Suprapubic skin (tissue), 4 donors: ENCODE results near the gene TMSB10. TPM values are rescaled to one million over a fixed set of nuclear protein-coding genes. Genes with fewer than 3 reads are reported as not detected.
A peak's percentile ranks its signal among the peaks of the same experiment; 100 is the strongest.

Source experiments
- DNase-seq, 2 donors: peaks; one replicate each; pipeline ENCODE4 v3.0.0-alpha.2; 2019; ENCODE audit warnings: low spot score in 2 of 2
- H3K27ac ChIP-seq: fragments of 200-600 bp; sonication (generic); one replicate; pipeline ENCODE4 v1.5.1; 2019
- H3K27me3 ChIP-seq: fragments of 200-600 bp; sonication (generic); one replicate; pipeline ENCODE4 v1.5.1; 2019
- H3K36me3 ChIP-seq: fragments of 200-600 bp; sonication (generic); one replicate; pipeline ENCODE4 v1.5.1; 2019
- H3K4me1 ChIP-seq: fragments of 200-600 bp; sonication (generic); one replicate; pipeline ENCODE4 v1.5.1; 2019
- H3K4me3 ChIP-seq: fragments of 200-600 bp; sonication (generic); one replicate; pipeline ENCODE4 v1.5.1; 2019; ENCODE audit warnings: mild to moderate bottlenecking
- H3K9me3 ChIP-seq: fragments of 200-600 bp; sonication (generic); one replicate; pipeline ENCODE4 v1.5.1; 2019
- EP300 ChIP-seq: sonication (generic); formaldehyde crosslinking; IDR thresholded peaks from one replicate; pipeline ENCODE4 v1.6.1; 2017; ENCODE audit warnings: antibody characterized with exemption
- POLR2A ChIP-seq, 2 donors: fragments of 450-650 bp; IDR thresholded peaks; one replicate each; pipeline ENCODE4 v1.6.1; 2017; ENCODE audit warnings: antibody characterized with exemption in 2 of 2, mild to moderate bottlenecking in 2 of 2, moderate library complexity in 2 of 2
- POLR2AphosphoS5 ChIP-seq, 3 donors: sonication (generic); formaldehyde crosslinking; IDR thresholded peaks; one replicate each; pipeline ENCODE4 v1.6.1; 2017; ENCODE audit warnings: antibody characterized with exemption in 3 of 3
- WGBS: methylation state at CpG from one replicate; pipeline ENCODE4 v1.1.5; 2018; 5-methylcytosine and 5-hydroxymethylcytosine counted together
- total RNA-seq, 4 donors: library from RNA; depleted of rRNA; stranded (reverse); fragments of >200 nt; gene quantifications; one replicate each; pipeline ENCODE4 v1.1.0, GENCODE V29; 2016
- TF ChIP-seq, protein P1 (sequence below), 2 donors: fragments of 200-600 bp in 1 of 2; fragments of 450-650 bp in 1 of 2; sonication (generic) in 1 of 2; IDR thresholded peaks; one replicate each; pipeline ENCODE4 v1.5.1; 2016 to 2019; ENCODE audit warnings: antibody characterized with exemption in 2 of 2, mild to moderate bottlenecking in 1 of 2, moderate library complexity in 1 of 2

The TMSB10 gene
- total RNA-seq, 4 donors from 2014 or later, result 859 to 1,108 (median 964) TPM

DNA sequence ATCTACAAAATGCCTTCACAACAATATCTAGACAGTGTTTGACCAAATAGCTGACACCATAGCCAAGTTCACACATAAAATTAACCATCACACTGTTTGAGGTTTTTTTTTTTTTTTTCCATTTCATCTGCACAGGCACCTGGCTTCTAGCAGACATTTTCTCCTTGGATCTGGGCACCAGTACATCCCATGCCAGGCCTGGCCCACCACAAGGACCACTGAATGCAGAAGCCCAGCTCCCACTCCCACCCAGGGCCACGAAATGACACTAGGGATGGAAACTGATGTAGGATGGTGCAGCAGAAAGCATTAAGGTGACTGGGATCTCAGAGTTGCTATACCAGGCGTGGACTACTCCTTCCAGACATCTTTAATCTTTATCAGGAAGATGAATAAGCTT lies 13.0 kb downstream of the TMSB10 start:
- WGBS, result 93% methylated on average over 2 of the region's 2 CpGs
- Histone ChIP-seq H3K4me3 (no peak overlapping the region), H3K27ac (no peak overlapping the region), H3K36me3 (no peaks in the 10 kb centered on the region), H3K4me1 (peaks cover 15% of the 10 kb centered on the region), H3K9me3 (no peaks in the 10 kb centered on the region), H3K27me3 (no peaks in the 10 kb centered on the region)
- no peak for DNase-seq
- TF ChIP-seq, protein P1, sequence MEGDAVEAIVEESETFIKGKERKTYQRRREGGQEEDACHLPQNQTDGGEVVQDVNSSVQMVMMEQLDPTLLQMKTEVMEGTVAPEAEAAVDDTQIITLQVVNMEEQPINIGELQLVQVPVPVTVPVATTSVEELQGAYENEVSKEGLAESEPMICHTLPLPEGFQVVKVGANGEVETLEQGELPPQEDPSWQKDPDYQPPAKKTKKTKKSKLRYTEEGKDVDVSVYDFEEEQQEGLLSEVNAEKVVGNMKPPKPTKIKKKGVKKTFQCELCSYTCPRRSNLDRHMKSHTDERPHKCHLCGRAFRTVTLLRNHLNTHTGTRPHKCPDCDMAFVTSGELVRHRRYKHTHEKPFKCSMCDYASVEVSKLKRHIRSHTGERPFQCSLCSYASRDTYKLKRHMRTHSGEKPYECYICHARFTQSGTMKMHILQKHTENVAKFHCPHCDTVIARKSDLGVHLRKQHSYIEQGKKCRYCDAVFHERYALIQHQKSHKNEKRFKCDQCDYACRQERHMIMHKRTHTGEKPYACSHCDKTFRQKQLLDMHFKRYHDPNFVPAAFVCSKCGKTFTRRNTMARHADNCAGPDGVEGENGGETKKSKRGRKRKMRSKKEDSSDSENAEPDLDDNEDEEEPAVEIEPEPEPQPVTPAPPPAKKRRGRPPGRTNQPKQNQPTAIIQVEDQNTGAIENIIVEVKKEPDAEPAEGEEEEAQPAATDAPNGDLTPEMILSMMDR (IDR thresholded peaks at IDR 0.05), result no peak
- TF ChIP-seq POLR2A (IDR thresholded peaks at IDR 0.05) (no peak), EP300 (no peak), POLR2AphosphoS5 (IDR thresholded peaks at IDR 0.05) (no peak)

DNA sequence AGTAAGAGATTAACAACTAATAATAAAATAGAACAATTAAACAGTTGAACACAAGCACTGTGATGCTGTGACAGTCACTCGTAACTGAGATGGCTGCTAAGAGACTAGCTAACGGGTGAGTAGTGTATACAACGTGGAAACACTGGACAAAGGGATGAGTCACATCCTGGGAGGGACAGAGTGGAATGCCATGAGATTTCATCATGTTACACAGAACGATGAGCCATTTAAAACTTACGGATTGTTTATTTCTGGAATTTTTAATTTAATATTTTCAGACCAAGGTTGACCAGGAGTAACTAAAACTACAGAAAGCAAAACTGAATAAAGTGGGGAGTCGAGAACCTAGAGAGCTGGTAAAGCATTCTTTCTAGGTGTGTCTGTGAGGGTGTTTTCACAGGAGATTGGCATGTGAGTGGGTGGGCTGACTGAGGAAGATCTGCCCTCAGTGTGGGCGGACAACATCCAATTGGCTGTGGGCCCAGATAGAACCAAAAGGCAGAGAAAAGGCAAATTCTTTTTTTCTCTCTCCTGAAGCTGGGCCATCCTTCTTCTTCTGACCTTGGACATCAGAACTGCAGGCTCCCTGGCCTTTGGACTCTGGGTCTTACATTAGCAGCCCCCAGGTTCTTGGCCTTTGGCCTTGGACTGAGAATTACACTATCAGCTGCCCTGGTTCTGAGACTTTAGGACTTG lies 14.6 kb downstream of the TMSB10 start:
- Histone ChIP-seq H3K4me3 (peak overlapping the region; percentile 6), H3K36me3 (no peaks in the 10 kb centered on the region), H3K27ac (peak overlapping the region; percentile 84), H3K9me3 (no peaks in the 10 kb centered on the region), H3K4me1 (peaks cover 18% of the 10 kb centered on the region), H3K27me3 (no peaks in the 10 kb centered on the region)
- DNase-seq, result peak in 1 of 2 donors; percentile 69
- TF ChIP-seq POLR2AphosphoS5 (IDR thresholded peaks at IDR 0.05) (peak; percentile 42 to 76 (median 59)), EP300 (no peak), POLR2A (IDR thresholded peaks at IDR 0.05) (no peak)
- TF ChIP-seq, protein P1 (IDR thresholded peaks at IDR 0.05), result no peak
- 6% methylated on average over 7 of the region's 7 CpGs for WGBS

DNA sequence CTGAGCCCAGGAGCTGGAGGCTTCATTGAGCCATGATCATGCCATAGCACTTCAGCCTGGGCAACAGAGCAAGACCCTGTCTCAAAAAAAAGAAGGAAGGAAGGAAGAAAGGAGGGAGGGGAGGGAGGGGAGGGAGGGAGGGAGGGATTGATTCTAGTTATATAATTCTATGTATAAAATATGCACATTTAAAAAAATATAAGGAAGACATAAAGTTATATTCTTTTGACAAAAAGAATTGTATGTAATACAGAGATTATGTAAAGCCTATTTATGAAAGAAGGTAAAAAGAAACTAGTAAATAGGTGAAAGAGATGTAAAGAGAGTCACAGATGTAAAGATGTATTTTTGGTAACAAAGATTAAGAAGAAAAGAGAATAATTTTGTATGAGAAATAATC lies 17.6 kb downstream of the TMSB10 start:
- TF ChIP-seq EP300 (no peak), POLR2AphosphoS5 (IDR thresholded peaks at IDR 0.05) (no peak), POLR2A (IDR thresholded peaks at IDR 0.05) (no peak)
- TF ChIP-seq, protein P1 (IDR thresholded peaks at IDR 0.05), result no peak
- no peak for DNase-seq
- H3K27ac ChIP-seq, result no peak overlapping the region
- H3K36me3 ChIP-seq, result no peaks in the 10 kb centered on the region
- peaks cover 42% of the 10 kb centered on the region for H3K4me1 ChIP-seq
- H3K9me3 ChIP-seq, result no peaks in the 10 kb centered on the region
- H3K27me3 ChIP-seq, result no peaks in the 10 kb centered on the region
- H3K4me3 ChIP-seq, result no peak overlapping the region

DNA sequence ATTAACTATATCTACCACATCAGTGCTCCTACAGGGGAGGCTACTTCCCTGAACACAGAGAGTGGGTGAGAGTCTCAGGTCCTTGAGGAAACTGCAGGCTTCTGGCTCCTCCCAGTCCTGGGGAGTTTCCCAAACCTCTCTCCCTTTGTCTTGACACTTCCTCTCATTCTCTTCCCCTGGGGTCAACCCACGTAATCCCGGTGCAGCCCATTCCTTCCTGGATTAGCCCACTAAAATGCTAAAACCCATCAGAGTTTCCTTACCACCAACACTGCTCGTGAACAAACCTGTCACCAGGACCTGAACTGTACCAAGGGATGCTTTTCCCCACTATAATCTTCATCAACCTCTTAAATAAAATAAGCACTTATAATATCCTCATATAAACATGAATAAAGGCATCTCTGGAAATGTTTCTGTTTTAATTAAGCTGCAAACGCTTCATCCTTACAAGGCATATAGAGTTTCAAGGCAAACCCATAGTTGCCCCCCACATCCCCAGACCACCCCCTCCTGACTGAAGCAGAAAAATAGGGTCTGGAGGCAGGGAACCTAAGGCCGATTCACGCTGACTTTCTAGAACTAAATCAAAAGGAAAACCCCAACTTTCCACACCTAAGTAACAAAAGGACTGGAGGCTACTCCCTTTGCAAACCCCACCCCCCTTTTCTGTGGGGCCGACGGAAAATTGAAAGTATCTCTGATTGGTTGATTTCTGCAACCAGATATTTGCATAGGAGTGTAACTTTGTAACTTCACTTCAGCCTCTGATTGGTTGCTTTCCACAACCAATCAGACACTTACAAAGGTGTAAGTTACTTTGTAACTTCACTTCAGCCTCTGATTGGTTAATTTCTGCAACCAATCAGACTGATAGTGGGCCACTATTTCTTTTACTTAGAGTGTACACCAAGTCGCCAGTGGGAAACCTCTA lies 19.0 kb downstream of the TMSB10 start:
- TF ChIP-seq POLR2AphosphoS5 (IDR thresholded peaks at IDR 0.05), result no peak
- TF ChIP-seq, protein P1 (IDR thresholded peaks at IDR 0.05), result no peak
- no peak for TF ChIP-seq EP300
- TF ChIP-seq POLR2A (IDR thresholded peaks at IDR 0.05), result no peak
- Histone ChIP-seq H3K27ac (peak overlapping the region; percentile 51), H3K27me3 (no peaks in the 10 kb centered on the region), H3K4me1 (peaks cover 37% of the 10 kb centered on the region), H3K9me3 (no peaks in the 10 kb centered on the region), H3K36me3 (no peaks in the 10 kb centered on the region), H3K4me3 (no peak overlapping the region)
- peak in 1 of 2 donors; percentile 65 for DNase-seq
- WGBS, result 44% methylated on average over 9 of the region's 9 CpGs

DNA sequence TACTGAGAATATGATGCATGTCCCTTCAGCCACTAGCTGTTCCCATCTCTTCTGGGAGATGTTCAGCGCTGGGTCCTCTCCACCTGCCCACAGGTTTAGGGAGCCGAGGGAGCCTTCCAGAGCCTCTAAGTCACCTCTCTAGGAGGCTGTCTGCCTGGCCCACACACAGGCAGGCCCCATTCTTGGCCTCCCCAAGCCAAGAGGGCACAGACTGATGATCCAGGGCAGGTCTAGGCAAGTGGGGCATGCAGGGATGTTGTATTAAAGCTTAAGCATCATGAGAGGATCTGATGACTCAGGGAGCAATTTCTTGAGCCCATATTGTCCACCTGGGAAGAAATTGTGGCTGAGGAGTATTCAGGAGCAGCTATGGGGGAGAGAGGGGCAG lies 19.9 kb downstream of the TMSB10 start:
- H3K4me3 ChIP-seq, result no peak overlapping the region
- H3K4me1 ChIP-seq, result peaks cover 29% of the 10 kb centered on the region
- TF ChIP-seq POLR2AphosphoS5 (IDR thresholded peaks at IDR 0.05), result no peak
- TF ChIP-seq EP300, result no peak
- no peak for TF ChIP-seq POLR2A (IDR thresholded peaks at IDR 0.05)
- TF ChIP-seq, protein P1 (IDR thresholded peaks at IDR 0.05), result no peak
- H3K9me3 ChIP-seq, result no peaks in the 10 kb centered on the region
- 82% methylated on average over 2 of the region's 2 CpGs for WGBS
- DNase-seq, result peak in 1 of 2 donors; percentile 70
- H3K36me3 ChIP-seq, result no peaks in the 10 kb centered on the region
- H3K27me3 ChIP-seq, result no peaks in the 10 kb centered on the region
- H3K27ac ChIP-seq, result peak overlapping the region; percentile 45
